Stimulated activated naive CD4-positive, alpha-beta T cell treated with Interleukin-2 at 50 U/mL for 16 hours (primary cell): ENCODE results near the gene DCK.
"Not testable (repeated sequence)": the region's sequence is repeated elsewhere in the genome, so short reads cannot be mapped to it uniquely, and the experiment has no call there.

Experiments used
- DNase-seq: peaks from one replicate; lab custom pipeline; 2025; lab: John Stamatoyannopoulos, UW

Gene DCK

GRCh38 chr4:71001363-71001762 lies 7.9 kb downstream of the DCK start:
- DNase-seq = not testable (repeated sequence)

GRCh38 chr4:71004281-71004851 lies 10.9 kb downstream of the DCK start:
- DNase-seq = peak; percentile 39

GRCh38 chr4:71005025-71005424 lies 11.6 kb downstream of the DCK start:
- DNase-seq = not testable (repeated sequence)

- no peak for DNase-seq
Measured at GRCh38 chr4:71006203-71006907, 12.9 kb downstream of the DCK start.

- no peak for DNase-seq
Measured at GRCh38 chr4:71008196-71008595, 14.7 kb downstream of the DCK start.

DNA sequence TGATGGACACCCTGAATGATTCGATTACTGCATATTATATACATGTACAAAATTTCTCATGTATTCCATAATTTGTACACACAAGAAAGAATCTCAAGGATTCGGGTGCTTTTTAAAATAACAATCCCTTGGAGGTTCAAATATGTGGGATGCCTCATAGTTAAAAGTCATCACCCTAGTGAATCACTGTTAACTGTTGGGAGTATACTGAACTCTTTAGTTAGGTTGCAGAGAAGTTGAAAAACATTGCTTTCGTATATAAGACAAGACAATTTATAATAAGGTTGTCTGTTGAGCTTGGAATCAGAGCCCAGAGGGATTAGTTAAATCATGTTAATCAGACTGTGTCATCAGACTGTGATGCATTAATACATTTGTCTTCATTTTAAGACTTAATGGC lies 15.6 kb downstream of the DCK start:
- no peak for DNase-seq

DNA sequence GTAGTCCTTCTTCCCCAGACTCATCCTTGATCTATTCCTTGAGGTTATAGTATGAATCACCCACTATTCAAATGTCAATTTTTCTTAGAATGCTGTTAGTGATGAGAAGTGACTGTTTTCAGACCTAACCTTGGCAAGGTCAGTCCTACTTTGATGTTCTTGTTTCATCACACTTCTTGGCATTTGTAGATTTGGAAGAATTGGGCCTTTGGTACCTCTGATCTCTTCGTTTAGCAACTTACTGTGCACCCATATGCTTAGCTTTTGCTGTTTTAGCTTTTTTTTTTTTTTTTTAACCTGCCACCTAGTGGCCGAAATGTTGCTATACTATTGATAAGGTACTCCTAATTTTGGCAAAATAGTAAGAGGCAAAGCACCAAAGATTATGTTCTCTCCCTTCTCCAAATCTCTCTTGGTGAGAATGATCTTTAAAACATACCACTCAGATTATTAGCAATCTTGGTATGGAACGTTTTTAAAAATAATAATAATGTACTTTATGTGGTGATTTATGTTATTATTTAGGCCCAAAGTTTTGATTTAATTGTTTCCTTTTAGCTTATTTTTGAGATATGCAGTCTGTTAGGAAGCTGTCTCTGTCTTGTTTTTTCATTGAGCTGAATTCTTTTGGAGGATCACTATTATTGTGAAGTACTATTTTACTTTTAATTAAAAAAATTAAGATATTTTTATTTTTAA lies 16.6 kb downstream of the DCK start:
- DNase-seq = no peak

GRCh38 chr4:71011451-71011850 lies 18.0 kb downstream of the DCK start:
- DNase-seq = no peak

DNA sequence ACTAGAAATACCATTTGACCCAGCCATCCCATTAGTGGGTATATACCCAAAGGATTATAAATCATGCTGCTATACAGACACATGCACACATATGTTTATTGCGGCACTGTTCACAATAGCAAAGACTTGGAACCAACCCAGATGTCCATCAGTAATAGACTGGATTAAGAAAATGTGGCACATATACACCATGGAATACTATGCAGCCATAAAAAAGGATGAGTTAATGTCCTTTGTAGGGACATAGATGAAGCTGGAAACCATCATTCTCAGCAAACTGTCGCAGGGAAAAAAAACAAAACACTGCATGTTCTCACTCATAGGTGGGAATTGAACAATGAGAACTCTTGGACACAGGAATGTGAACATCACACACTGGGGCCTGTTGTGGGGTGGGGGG lies 23.9 kb downstream of the DCK start:
- DNase-seq = not testable (repeated sequence)

DNA sequence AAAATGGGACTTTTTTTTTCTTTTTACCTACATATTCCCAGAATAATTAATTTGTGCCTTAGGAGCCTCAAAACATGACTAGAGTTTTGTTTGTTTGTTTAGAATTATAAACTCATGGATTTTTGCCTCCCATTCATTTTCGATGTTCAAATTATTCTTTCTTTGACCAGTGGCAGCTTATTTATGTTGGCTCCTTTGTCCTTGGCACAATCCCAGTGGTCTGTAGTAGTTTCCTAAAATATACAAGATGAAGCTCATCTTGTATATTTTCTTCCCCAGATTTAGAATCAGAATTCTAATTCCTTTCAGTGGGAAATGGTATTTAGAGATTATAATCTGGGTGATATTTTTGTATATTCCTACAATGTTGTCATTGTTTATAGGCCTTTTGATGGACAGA lies 27.2 kb downstream of the DCK start:
- DNase-seq = no peak

GRCh38 chr4:71025654-71026053 lies 32.2 kb downstream of the DCK start:
- DNase-seq = no peak

DNA sequence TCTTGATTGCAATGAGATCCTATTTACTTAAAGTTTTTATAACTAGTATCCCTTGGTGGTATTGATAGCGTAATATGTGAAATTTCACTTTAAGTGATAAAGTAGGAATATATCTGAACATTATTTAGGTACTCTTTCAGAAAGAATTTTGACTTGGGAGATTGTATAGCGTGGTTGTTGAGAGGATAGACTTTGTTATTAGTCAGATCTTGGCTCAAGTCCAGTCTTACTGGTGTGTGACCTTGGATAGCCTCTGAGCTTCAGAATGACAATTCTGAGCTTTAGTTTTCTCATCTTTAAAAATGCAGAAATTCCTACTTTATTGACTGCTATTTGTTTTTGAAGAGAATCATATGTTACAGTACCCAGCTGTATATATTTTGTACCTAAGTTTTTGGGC lies 32.6 kb downstream of the DCK start:
- DNase-seq = no peak

DNA sequence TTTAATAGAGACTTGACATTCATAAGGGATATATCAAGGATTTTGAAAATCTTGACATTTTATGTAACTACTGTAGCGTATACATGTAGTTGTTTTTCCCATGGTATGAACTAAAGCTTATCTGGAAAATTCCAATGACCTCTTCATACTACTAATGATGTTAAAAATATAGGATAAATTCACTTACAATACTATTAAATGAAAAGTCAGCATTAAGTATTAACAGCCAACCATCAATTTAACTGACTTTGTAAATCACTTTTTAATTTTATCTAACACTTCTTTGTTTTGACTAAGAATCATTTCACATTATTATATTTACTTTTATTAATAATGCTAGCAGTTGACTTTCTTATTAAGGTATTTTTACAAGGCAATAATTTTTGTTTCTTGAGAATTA lies 34.2 kb downstream of the DCK start:
- DNase-seq = no peak

DNA sequence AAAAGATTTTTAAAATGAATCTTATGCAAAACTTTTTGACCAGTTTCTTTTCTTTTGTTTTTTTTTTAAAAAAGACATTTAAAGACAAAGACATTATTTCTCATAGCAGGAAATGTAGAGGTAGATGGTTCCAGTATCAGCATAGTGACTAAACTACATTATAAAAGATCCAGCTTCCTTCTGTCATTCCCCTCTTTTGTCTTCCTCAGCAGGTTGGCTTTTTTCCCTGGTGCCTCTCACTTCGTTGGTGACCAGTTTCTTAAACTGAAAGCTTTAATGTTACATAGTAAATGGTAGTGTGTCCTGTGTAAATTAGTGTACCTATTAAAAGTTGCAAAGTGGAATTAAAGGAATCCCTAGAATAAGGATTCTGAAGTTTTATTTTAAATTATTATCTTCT lies 36.1 kb downstream of the DCK start:
- DNase-seq = no peak

DNA sequence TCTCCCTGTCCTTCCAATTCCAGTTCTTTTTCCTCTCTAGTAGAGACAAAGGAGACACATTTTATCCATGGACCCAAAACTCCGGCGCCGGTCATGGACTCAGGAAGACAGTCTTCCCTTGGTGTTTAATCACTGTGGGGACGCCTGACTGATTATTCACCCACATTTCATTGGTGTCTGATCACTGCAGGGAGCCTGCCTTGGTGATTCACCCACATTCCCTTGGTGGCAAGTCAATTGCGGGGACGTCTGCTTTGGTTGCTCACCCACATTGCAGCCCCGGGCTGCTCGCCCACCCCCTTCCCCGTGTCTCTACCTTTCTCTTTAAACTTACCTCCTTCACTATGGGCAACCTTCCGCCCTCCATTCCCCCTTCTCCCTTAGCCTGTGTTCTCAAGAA lies 38.7 kb downstream of the DCK start:
- DNase-seq = not testable (repeated sequence)

GRCh38 chr4:71045256-71045655 lies 51.8 kb downstream of the DCK start:
- DNase-seq = no peak

- DNase-seq = no peak
Measured at GRCh38 chr4:71049395-71049794, 55.9 kb downstream of the DCK start.

GRCh38 chr4:71050809-71051208 lies 57.4 kb downstream of the DCK start:
- DNase-seq = no peak

- no peak for DNase-seq
Measured at GRCh38 chr4:71052034-71052433, 58.6 kb downstream of the DCK start.

DNA sequence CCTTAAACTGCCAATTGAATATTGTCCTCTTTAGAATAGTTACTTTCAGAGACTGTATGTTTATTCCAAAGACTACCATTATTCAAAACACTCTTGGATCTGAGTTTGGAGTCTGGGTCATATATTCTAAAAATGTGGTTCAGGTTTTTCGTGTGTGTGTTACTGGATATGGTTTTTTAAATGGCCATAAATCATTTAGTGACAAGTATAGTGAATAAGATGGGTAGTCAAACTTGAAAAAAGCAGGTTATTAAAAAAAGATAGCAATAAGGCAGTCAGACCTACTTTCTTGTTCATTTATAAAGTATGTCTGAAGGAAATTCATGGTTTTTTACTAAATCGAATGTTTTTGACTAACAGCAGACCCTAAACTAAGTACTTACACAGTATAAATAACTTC lies 59.3 kb downstream of the DCK start:
- no peak for DNase-seq

GRCh38 chr4:71053613-71054012 lies 60.2 kb downstream of the DCK start:
- DNase-seq = not testable (repeated sequence)

GRCh38 chr4:71059573-71059972 lies 66.1 kb downstream of the DCK start:
- DNase-seq = not testable (repeated sequence)

- DNase-seq = no peak
Measured at GRCh38 chr4:71062436-71062835, 69.0 kb downstream of the DCK start.
